Caco-2 (cell line): Measurements from ENCODE around the gene SPATA22. TPM values are rescaled to one million over a fixed set of nuclear protein-coding genes. Genes with fewer than 3 reads are reported as not detected.

Experiments
- total RNA-seq: library from RNA; stranded (reverse); gene quantifications from 2 replicates; pipeline ENCODE4 v1.2.3, GENCODE V29; 2022

The SPATA22 gene
- total RNA-seq, 1 experiment from 2014 or later, result not detected

Other genes starting within 250 kb of the SPATA22 start
- gene OR3A1, start 173.5 kb downstream of the SPATA22 start, total RNA-seq, result not detected in 2 replicates
- not detected in 2 replicates for gene OR3A2, start 85.5 kb downstream of the SPATA22 start, total RNA-seq
- gene OR1E1, start 73.4 kb downstream of the SPATA22 start, total RNA-seq, result not detected in 2 replicates
- gene OR3A3, start 60.4 kb downstream of the SPATA22 start, total RNA-seq, result not detected in 2 replicates
- gene OR1E2, start 38.0 kb downstream of the SPATA22 start, total RNA-seq, result not detected in 2 replicates
- gene ASPA, start 4.2 kb upstream of the SPATA22 start, total RNA-seq, result 0.27 and 0.42 TPM in 2 replicates
- 8.4 and 8.9 TPM in 2 replicates for gene TRPV3, start 86.0 kb upstream of the SPATA22 start, total RNA-seq
- 1.8 and 3.1 TPM in 2 replicates for gene TRPV1, start 137.6 kb upstream of the SPATA22 start, total RNA-seq
- 17.4 and 17.7 TPM in 2 replicates for gene SHPK, start 164.4 kb upstream of the SPATA22 start, total RNA-seq
- 11.8 and 15.6 TPM in 2 replicates for gene CTNS, start 164.9 kb upstream of the SPATA22 start, total RNA-seq
- 58.2 and 61.9 TPM in 2 replicates for gene TAX1BP3, start 196.8 kb upstream of the SPATA22 start, total RNA-seq
- gene EMC6, start 197.0 kb upstream of the SPATA22 start, total RNA-seq, result 35.1 and 36.8 TPM in 2 replicates
- gene P2RX5, start 224.3 kb upstream of the SPATA22 start, total RNA-seq, result 0.66 and 1.4 TPM in 2 replicates